GM19455 (cell line): ENCODE data around the gene DCTN1.

ENCODE experiments used
- ATAC-seq: cut with Tn5 transposase; IDR thresholded peaks from one replicate; pipeline ENCODE4 v1.9.1; 2021; ENCODE audit not compliant: unreplicated experiment

DCTN1 gene

GRCh38 chr2:74414441-74414840 is 34.3 kb upstream of the DCTN1 start:
- no peak for ATAC-seq

- ATAC-seq, result no peak
These were observed 33.0 kb upstream of the DCTN1 start for GRCh38 chr2:74413001-74413698.

- no peak for ATAC-seq
These were observed 27.6 kb upstream of the DCTN1 start for GRCh38 chr2:74407682-74408081.

GRCh38 chr2:74406035-74406434 is 25.9 kb upstream of the DCTN1 start:
- ATAC-seq, result no peak

- ATAC-seq, result no peak
These were observed 21.8 kb upstream of the DCTN1 start for GRCh38 chr2:74401891-74402290.

- no peak for ATAC-seq
These were observed 19.7 kb upstream of the DCTN1 start for GRCh38 chr2:74399785-74400184.

- no peak for ATAC-seq
These were observed 16.0 kb upstream of the DCTN1 start for GRCh38 chr2:74396149-74396548.

GRCh38 chr2:74393525-74393924 is 13.4 kb upstream of the DCTN1 start:
- ATAC-seq, result no peak

- no peak for ATAC-seq
These were observed 12.3 kb upstream of the DCTN1 start for GRCh38 chr2:74392449-74392743.

GRCh38 chr2:74391580-74392448 is 11.7 kb upstream of the DCTN1 start:
- ATAC-seq, result peak; percentile 62

GRCh38 chr2:74391209-74391579 is 11.1 kb upstream of the DCTN1 start:
- ATAC-seq, result peak; percentile 35

- no peak for ATAC-seq
These were observed 10.5 kb upstream of the DCTN1 start for GRCh38 chr2:74390606-74391005.

- no peak for ATAC-seq
These were observed 7.2 kb upstream of the DCTN1 start for GRCh38 chr2:74387346-74387745.

- ATAC-seq, result no peak
These were observed 5.3 kb upstream of the DCTN1 start for GRCh38 chr2:74385396-74385795.

GRCh38 chr2:74384051-74384450 is 3.9 kb upstream of the DCTN1 start:
- no peak for ATAC-seq

GRCh38 chr2:74383254-74383653 is 3.1 kb upstream of the DCTN1 start:
- no peak for ATAC-seq

GRCh38 chr2:74381751-74382150 is 1.6 kb upstream of the DCTN1 start:
- ATAC-seq, result no peak

GRCh38 chr2:74378007-74378406 is 2.1 kb downstream of the DCTN1 start:
- ATAC-seq, result no peak

- ATAC-seq, result no peak
These were observed 4.3 kb downstream of the DCTN1 start for GRCh38 chr2:74375838-74376237.

GRCh38 chr2:74374509-74375205 is 5.5 kb downstream of the DCTN1 start:
- no peak for ATAC-seq

GRCh38 chr2:74373985-74374384 is 6.1 kb downstream of the DCTN1 start:
- ATAC-seq, result no peak

- ATAC-seq, result no peak
These were observed 6.9 kb downstream of the DCTN1 start for GRCh38 chr2:74373221-74373676.
